Esophagus squamous epithelium (tissue), 4 donors: Measurements from ENCODE around the gene MBD5. TPM values are rescaled to one million over a fixed set of nuclear protein-coding genes. Genes with fewer than 3 reads are reported as not detected.

Experiments used
- small RNA-seq, 4 donors: library from RNA; depleted of rRNA; stranded (forward); fragments of <200 nt; gene quantifications; one replicate each; pipeline ENCODE3, GENCODE V24; 2016
- total RNA-seq, 4 donors: library from RNA; depleted of rRNA; stranded (reverse); fragments of >200 nt; gene quantifications; one replicate each; pipeline ENCODE4 v1.1.0, GENCODE V29; 2016

MBD5 gene
- total RNA-seq, 4 donors from 2014 or later = 11.8 to 23.8 (median 14.0) TPM

Small RNA genes lying within 50 kb of the gene (small RNA-seq; reads per million reads assigned to genes)
- gene RF00554 = 0 reads per million in 4 donors

Other genes starting within 250 kb of the MBD5 start
- gene ACVR2A, start 176.1 kb upstream of the MBD5 start, total RNA-seq = 10 to 100 TPM; 10.1 to 27.5 (median 15.1) TPM
- gene ORC4, start 354 bp upstream of the MBD5 start, total RNA-seq = 10 to 100 TPM; 33.1 to 52.0 (median 40.0) TPM